HG02973 (cell line): ENCODE data around the gene POU3F1.
"Not testable (repeated sequence)": the region's sequence is repeated elsewhere in the genome, so short reads cannot be mapped to it uniquely, and the experiment has no call there.

Source experiments
- ATAC-seq: cut with Tn5 transposase; IDR thresholded peaks from one replicate; pipeline ENCODE4 v1.9.1; 2021; ENCODE audit warnings: moderate library complexity; ENCODE audit not compliant: unreplicated experiment

The POU3F1 gene

DNA sequence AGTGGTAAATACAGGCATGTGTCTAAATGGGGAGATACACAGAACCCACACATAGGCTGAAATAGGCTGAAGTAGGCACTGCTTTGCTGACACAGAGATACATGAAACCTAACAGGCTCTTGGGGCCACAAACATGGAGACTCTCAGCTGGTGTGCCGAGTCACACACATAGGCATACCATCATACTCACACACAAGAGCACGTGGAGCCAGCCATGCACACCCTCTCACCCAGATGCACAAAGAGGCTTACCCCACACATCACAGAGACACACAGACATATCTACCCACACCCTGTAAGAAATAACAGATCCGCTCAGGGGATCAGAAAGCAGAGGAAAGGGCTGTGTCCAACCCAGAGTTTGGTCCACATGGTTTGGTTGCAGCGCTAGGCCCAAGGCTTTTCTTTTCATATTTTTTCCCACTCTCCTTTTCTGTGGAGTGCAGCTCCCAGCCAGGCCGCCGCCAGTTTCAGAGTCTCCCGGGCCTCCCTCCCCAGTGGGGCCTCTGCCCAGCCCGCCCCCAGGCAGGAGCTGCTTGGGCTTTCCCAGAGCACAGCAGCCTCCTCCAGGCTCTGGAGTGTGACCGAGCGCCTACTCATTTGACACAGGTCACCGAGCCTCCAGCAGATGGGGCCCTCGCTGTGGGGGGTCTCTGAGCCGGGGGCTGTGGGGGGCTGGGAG is 3.9 kb upstream of the POU3F1 start:
- no peak for ATAC-seq

DNA sequence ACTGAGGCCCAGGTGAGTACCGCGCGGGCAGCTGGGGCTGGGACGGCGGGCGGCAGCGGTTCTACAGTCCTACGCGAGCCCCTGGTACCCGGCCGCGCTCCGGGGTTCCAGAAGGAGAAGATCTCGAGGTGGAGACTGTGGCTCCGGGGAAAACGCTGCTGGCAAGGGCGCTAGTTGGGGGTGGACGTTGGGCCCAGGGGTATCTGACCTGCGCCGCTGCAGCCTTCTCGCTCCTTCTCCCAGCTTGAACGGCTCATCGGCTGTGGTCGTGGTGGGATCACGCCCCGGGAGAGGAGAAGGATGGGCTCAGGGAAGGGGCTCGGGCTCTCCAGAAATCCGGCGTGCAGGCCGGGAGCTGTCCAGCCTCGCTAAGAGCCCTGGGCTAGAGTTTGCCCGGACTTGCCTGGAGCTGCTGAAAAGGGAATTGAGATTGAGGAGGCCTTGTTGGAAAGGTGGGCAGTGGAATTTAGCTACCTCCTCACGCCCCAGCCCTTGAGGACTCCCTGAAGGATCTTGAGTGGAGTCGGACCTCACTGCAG is 1.1 kb upstream of the POU3F1 start:
- no peak for ATAC-seq

DNA sequence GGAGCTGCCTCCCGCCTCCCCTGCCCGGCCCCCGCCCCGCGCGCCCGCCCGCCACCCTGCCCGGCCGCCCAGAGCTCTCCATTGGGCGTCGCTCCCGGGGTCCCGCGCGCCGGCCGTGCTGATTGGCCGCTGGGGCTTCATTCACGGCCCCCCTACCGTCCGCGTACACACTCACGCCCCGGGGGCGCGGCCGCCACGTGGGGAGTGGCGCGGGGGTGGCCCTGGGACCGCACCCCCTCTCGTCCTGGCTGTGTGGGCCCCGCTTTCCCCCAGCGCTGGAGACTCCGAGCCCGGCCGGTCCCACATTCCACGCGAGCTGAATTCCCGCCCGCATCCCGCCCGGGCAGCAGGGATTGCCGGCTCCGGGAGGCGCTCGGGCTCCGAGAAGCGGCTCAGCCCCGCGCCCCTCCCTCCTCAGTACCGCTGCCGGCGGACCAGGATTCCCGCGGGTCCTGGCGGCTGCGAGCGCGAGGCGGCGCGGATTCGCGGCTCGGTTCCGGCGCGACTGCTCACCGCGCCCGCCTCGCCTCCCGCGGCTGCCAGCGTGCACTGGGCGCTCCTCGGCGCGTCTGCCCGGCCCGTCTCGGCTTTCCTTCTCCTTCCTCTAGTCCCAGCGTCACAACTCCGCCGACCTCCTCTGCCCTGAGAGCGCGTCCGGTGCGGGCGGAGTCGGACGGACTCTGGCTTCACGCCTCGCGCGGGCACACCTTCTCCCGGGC is 450 bp upstream of the POU3F1 start:
- peak; percentile 51 for ATAC-seq

DNA sequence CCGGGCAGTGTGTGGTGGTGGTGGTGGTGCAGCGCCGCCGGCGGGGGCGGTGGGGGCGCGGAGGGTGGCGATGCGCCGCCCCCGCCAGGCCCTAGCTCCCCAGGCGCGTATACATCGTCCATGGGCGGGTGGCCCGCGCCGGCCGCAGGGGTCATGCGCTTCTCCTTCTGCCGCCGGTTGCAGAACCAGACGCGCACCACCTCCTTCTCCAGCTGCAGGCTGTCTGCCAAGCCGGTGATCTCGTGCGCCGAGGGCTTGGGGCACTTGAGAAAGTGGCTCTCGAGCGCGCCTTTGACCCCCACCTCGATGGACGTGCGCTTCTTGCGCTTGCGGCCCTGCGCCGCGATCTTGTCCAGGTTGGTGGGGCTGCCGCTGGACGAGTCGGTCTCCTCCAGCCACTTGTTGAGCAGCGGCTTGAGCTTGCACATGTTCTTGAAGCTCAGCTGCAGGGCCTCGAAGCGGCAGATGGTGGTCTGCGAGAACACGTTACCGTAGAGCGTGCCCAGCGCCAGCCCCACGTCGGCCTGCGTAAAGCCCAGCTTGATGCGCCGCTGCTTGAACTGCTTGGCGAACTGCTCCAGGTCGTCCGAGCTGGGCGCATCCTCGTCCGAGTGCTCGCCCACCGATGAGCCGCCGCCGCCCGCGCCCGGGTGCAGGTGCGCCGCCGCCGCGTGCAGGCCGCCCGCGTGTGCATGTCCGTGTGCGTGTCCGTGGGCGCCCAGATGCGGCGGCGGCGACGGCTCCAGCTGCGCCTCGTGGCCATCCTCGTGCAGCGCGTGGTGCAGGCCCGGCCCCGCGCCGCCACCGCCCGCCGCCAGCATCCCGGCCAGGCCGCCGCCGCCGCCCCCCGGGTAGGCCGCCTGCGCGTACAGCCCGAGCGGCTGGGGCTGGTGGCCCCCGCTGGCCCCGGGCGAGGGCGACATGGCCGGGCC is 926 bp downstream of the POU3F1 start:
- no peak for ATAC-seq

DNA sequence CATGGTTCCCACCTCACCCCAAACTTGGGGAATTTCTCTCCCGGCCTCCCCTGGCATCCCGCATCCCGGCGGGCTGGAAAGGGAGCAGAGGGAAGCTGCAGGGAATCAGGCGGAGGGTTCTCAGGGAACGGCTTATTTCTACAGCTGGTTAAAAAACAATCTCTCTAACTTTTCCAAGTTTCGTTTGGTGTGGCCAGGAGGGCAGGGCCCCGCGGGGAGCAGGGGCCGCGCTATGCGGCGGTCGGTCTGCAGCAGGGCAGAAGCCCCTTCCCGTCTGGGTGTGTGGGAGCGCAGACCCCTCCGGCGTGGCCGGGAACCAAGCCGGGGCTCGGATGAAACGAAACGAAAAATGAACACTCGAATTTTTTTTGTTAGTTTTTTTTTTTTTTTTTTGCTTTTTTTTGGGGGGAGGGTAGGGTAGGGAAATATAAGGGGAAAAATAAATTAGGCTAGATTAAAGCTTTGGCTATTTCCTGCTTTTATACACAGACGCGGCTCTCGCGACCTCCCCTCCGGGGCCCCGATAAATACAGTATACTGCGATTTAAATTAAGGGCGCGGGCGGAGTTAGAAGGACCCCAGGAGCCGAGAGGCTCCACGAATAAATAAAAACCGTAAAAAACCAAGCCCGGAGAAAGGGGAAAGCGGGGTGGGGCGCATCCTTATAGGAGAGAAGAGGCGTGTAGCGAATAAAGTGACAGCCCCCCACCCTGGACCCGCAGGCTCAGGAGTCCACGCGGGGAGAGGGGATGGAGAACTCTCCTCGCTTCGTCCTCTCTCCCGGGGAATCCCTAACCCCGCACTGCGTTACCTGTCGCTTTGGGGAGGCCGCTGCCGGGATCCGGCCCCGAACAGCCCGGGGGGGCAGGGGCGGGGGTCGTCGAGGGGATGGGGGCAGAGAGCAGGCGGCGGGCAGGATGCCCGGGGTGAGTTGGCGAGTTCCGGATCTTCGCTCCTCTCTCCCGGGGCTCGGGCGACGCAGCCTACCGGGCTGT is 2.1 kb downstream of the POU3F1 start:
- ATAC-seq: no peak

DNA sequence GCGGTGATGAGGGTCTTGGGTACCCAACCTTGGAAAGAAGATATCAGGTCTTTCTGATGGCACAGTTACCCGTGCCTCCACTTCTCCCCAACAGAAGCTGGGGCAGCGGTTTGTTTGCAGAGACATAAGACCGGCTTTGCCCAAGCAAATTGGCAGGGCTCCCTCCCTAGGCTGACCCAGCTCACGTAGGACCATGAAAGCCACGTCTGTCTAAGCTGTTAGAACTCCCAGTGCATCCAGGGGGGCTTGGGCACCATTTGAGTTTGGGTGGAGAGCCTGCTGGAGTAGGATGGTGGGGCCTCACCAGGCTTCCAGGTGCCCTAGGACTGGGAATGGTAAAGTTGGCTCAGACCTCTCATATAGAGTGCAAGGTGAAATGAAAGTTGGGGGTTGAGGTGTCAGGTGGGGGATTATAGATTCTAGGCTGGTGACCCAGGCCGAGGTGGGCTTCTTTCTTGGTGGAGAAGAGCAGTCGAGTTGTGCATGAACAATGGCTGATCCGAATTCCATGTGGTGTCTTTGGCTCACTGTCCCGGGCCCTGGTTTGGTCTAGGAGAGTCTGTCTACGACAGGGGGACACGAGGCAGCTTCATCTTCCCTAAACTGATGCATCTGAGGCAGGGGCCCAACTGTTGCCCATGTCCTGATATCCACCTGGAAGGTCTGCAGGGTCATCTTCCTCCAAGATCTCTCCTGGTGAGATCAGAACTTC is 3.4 kb downstream of the POU3F1 start:
- ATAC-seq: no peak

DNA sequence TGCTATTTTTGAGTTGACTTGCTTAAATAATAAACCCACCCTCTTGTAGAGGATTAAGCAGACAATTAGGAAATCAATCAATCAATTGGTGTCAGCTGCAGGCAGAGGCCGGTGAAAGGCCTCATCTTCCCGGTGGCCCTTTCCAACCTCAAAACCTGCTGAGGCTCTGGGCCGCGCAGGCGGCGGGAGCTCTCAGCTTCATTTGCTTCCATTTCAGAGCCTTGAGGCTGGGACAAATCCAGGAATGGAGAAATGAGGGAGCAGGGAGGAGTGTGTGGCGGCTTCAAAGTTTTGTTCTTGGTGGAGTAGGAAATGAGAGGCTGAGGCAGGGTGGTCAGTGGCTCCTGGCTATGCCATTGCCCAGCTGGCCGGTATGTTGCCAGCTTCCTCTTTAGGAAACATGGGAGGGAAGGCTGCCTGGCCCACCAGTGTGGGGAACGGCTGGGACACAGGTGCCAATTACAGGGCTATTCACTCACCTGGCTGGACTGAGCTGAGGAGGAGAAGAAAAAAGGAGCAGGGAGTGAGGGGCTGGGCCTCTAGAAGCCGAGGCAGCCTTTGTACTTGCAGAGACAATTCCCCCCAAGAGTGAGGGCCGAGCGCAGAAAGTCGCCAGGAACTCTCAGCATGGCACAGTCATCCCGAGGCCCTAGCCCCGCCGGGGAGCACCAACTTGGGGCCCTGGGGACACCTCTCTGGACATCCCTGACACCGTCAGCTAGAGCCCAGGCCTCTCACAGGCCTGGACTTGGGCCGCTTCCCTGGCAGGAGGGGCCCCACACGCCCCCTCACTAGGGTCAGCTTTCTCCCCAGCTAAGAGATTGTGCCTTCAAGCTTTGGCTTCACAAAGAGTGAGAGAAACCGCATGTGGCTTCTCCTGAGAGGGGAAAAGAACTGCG is 4.4 kb downstream of the POU3F1 start:
- no peak for ATAC-seq

DNA sequence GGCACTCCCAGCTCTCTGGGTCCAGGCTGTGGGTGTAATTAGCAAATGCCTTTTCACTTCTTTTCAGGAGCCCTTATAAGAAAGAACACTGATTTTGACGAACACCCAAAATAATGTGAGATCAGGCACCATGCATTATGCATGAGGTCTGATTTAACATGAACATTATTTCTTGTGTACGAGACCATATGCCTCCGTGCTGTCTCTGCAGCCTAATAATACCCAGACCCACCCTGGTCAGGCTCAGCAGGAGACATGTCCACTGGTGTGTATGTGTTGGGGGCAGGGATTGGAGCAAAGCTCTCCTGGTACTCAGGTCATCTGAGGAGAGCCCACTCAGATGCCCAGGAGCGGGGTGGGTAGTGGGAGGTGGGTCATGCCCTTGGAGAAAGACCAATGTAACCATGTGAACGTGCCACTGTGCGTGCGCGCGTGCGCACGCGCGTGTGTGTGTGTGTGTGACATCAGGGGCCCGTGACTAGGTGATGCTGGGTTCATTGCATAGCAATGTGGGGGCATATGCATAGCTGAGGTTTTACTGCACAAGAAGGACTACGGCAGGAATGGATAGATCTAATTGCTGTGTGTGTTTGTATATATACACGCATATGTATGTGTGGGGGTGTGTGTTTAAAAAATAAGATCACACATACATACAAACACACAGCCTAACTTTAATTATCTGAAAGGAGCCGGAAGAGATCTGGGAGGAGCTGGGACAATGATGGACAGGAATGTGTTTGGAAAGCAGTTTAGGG is 7.1 kb downstream of the POU3F1 start:
- ATAC-seq: no peak

DNA sequence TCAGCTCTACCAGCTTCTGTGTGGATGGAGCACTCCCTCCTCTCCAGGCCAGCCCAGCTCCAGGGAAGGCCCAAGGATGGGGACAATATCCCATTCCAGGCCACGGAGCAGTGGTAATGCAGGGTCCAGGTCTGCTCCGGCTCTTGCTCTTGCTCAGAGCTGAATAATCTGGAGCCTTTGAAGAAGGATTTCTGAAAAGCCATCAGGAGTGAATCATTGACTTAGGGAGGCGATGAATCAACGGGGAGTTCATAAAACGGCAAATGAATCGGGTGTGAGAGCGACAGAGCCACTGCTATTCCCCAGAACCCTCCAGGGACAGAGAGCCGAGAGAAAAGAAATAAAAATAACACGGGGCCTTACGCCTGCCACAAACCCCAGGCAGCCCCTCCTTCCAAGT is 7.7 kb downstream of the POU3F1 start:
- ATAC-seq: no peak

DNA sequence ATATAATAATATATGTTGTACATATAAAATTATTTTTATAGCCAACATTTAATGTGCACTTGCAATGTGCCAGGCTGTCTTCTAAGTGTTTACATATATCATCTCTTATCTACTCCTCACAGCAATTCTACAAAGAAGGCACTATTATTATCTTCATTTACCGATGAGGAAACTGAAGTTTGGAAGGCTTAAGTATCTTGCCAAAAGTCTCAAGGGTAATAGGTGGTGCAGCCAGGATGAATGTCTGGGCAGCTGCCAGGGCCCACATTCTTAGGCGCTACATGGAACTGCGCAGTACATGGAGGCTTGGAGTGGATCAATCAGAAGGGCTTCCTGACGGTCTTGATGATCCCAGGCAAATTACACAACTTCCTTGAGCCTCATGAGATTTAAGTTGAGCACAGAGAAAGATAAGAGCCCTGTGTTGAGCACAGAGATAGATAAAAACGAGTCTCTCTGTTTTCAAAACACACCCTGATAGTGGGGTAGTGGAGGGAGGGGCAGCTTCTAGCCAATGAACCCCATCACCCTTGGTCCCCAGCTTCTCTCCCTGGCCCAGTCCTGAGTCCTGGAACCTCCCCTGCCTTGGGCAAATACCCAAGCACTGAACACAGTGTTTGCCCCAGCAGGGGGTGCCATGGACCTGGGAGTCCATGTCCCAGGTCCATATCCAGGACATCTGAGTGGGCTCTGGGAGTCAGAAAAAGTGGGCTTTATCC is 9.2 kb downstream of the POU3F1 start:
- ATAC-seq: no peak

DNA sequence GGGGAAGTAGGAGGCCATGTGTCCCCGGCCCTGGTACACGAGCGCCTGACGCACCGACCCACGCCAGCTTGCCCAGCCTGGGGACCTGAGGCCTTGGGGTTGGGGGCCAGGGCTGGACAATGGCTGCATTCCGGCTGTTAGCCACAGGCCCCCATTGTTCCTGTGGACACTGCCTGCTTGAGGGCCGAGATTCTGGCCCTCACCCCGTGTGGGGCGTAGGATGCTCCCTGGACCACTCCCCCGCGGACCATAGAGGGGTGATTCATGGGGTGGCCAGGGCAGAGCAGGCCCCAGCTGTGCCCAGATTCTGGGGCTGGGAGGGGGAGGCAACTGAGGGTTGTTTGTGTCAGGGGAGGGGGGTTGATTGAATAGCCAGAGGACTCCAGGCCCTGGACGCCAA is 11.7 kb downstream of the POU3F1 start:
- no peak for ATAC-seq

DNA sequence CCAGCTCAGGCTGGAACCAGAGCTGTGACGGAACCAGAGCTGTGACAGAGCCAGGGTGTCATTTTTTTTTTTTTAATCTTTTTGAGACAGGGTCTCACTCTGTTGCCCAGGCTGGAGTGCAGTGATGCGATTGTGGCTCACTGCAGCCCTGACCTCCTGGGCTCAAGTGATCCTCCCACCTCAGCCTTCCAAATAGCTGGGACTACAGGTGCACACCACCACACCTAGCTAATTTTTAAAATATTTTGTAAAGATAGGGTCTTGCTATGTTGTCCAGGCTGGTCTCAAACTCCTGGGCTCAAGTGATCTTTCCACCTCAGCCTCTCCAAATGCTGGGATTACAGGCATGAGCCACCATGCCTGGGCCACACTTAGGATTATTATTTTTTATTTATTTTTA is 13.6 kb downstream of the POU3F1 start:
- ATAC-seq: not testable (repeated sequence)

DNA sequence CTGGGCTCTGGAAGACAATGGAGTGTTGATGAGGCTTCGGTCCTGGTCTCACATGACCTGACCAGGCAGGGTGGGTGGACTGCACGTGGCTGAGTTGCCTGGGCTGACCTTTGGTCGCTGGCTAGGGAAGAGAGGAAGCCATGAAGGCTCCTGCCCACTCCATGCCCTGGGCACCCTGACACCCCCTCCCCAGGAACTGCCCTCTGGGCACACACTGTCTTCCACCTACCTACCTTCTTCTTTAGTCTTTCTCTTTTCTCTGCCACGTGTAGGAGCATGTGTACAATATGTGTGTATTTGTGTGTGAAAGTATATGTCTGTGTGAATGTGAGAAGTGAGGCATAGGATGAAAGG is 15.1 kb downstream of the POU3F1 start:
- no peak for ATAC-seq

DNA sequence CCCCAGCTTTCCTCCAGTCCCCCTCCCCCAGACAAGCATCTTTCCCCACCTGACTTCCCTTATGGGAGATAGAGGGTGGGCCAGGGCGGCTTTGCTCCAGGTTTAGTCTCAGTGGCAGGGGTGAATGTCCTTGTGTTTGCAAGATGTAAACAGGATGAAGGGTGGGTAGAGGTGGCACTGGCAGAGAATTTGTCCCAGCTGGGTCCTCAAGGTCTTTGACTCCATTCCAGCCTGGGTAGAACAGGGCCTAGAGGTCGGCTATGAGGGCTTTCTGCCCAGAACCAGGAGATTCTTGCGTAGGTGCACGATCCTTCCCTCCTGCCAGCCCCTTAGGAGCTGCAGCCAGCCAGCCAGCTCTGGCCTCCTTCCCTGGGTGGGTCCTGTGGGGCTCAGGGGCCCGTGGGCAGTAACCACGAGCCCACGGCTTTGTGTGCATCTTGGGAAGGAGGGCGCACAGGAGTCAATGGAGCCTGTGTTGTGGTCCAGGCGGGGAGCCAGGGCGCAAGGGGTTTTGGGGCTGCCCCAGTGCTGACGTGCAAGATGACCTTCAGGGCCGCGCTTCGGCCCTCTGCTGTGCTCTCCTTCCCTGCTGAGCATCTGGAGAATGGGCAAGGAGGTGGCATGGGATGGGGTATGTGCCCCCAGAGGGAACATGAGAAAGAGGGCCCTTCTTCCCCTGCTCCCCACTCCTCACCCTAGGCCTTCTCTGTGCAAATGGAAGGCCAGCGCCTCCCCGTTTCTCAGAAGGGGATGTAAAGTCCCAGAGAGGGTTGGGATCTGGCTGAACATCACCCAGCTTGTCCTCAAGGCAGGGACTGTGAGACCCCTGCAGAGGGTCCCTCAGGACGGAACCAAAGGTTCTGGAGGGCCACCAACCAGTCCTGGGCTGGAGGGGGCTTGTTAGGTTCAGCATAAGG is 15.7 kb downstream of the POU3F1 start:
- no peak for ATAC-seq

DNA sequence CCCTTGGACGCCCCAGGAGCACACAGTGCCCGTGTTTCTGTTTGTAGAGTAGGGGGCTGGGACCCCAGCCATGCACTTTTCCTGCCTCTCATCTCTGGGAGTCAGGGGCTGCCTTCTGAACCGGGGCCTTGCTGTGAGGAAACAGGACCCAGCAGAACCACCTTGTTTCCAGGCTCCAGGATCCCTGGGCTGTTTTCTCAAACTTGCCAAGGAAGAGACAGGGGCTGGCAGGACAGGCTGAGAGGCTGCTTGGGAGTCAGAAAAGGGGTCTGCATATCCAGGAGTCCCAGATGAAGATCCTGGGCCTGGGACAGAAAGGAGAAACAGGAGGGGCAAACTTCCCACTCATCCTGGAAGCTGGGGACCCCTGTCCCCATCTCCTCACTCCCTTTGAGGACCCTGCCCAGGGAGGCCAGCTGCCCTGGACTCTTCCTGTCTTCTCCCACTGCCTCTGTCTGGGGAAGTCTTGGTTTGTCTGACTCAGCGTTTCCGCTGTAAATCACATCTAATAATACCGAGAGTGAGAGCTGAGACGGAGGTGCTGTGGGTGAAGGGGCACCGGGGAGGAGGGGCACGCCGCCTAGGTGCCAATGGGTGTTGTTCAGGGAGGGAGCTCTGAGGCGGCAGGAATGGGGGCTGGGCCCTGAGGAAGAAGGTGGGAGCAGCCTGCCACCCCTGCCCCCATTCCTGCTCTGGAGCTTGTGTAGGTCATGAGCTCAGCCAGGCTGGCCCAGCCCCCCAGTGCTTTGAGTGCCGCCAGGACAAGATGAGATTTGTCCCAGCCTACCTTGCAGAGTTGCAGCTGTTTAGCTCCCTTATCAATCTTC is 16.7 kb downstream of the POU3F1 start:
- ATAC-seq: peak; percentile 44
